COLO668 (cell line): Measurements from ENCODE around the gene SSBP4.
A peak's percentile ranks its signal among the peaks of the same experiment; 100 is the strongest.

Experiments used
- DNase-seq: peaks from one replicate; lab custom pipeline; 2025; ENCODE audit not compliant: unreplicated experiment; lab: John Stamatoyannopoulos, UW

Gene SSBP4

GRCh38 chr19:18431351-18432197, 12.4 kb downstream of the SSBP4 start:
- DNase-seq, result no peak

- no peak for DNase-seq
Measured at GRCh38 chr19:18432275-18433014, 13.2 kb downstream of the SSBP4 start.

GRCh38 chr19:18433015-18433691, 14.0 kb downstream of the SSBP4 start:
- DNase-seq, result no peak

- no peak for DNase-seq
Measured at GRCh38 chr19:18433735-18434398, 14.7 kb downstream of the SSBP4 start.

DNA sequence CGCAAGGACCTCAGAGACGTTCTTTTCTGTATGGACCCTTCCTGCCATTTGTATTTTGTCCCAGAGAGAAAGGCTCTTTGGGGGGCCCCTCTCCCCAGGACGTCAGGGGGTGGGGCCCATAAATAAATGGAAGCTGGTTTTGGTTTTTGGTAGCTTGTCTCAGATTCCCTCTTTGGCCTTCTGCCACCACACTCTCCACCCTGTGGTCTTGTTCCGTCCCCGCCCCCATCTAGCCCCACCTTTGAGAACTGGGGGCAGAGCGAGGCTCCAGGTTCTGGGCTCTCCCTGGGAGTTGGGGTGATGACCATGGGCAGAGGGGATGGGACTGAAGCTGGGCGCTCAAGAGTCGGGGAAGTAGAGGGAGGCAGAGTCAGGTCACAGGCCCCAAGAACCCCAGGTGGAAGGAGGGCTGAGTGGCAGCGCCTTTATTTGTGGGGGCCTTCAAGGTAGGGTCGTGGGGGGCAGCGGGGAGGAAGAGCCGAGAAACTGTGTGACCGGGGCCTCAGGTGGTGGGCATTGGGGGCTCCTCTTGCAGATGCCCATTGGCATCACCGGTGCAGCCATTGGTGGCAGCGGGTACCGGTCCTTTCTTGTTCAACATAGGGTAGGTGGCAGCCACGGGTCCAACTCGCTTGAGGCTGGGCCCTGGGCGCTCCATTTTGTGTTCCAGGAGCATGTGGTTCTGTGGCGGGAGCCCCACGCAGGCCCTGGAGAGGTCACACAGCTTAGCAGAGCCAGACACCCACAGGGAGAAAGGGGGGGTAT, 15.4 kb downstream of the SSBP4 start:
- DNase-seq, result no peak

DNA sequence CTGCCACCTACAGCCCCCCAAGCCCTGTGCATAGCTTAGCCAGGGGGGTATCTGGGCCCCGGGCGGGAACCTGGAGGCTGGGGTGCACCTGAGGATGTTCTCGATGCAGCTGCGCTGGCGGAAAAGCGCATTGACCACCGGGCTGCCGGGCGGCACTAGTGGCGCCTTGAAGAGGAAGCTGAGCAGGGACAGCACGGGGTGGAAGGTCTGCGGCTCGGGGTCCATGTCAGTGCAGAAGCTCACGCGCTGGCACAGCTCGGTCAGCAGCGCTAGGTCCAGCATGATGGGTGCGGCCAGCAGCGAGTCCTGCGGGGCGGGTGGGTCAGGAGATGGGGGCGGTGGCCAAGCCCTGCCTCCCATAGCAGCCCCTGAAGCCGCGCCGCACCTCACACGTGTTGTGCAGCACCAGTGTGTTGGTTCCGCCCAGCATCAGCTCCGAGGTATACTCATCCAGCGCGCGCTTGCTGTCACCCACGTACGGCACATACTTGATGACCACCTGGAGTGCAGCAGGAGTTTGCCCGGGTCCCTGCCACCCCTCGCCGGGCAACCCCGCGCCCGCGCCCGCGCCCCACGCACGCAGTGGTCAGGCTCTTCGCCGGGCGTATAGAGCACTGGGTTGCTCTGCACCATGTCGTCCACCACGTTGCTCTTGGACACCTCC, 16.1 kb downstream of the SSBP4 start:
- DNase-seq, result no peak

- no peak for DNase-seq
Measured at GRCh38 chr19:18435842-18436670, 16.9 kb downstream of the SSBP4 start.

- DNase-seq, result peak; percentile 28
Measured at GRCh38 chr19:18436671-18437490, 17.7 kb downstream of the SSBP4 start.

DNA sequence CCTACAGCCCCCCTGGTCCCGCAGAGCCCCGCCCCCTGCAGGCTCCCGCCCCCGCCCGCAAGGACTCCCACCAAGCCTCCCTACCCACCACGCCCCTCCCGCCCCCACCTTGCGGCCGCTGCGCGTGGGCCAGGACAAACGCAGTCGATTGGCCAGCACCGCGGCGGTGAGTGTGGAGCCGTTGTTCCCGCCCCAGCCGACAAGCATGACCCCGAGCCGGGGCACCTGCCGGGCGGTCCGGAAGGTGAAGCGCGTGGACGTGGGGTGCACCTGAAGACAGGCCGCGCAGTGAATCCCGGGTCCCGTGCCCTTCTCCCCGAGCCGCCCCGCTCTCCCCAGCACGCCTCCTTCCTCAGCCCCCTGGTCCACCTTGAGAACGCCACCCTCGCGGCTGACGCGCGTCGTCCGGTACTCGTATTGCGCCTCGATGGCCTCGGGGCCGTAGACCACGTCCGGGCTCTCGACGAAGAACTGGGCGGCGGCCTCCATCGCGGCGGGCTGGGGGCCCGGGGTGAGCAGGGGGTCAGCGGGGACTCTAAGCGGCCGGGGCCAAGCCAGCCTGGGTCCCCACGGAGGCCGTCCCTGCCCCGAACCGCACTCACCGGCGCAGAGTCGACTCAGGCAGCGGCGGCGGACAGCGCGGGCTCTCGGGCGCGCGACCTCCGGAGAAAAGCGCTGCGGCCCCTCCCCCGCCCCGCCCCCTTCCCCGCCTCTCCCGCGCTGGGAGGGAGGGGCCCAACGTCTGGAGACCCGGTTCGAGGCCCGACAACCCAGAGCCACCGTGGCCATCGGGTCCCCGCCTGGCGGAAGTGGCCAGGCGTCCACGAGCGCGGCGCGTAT, 18.5 kb downstream of the SSBP4 start, which contains the start of gene ISYNA1:
TSS of gene ISYNA1 (minus strand) at position 643 of the 840 bp plus-strand sequence. CDS start at position 489, 154 bp downstream.
- DNase-seq, result peak; percentile 56

DNA sequence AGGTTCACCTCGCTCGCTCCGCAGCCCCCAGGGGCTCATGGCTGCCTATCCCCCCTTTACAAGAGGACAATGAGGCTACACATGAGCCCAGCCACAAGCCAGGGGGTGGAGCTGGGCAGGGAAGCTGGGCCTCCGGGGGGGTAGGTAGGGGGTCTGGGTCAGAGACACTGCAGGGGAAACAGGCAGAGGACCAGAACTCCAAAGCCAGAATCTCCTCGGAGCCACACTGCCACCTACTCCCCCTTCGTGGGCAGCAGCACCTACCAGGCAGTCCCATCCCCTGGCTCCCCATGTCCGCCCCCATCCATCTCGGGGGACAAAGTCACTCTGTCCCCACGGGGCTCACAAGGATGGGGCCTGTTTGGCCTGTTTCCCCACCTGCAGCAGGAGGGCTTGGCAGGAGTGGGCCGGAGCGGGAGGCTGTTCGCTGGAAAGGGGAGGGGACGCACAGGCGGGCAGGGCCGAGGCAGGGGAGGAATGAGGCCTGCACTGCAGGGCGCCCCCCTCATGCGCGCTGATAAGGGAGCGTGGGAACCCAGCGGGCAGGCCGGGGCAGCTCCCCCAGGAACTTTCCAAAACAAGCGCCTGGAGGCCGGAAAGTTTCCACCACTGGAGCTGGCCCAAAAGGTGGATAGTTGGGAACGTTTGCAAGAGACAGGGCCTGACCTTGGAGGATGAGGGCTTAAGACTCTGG, 19.3 kb downstream of the SSBP4 start:
- no peak for DNase-seq

DNA sequence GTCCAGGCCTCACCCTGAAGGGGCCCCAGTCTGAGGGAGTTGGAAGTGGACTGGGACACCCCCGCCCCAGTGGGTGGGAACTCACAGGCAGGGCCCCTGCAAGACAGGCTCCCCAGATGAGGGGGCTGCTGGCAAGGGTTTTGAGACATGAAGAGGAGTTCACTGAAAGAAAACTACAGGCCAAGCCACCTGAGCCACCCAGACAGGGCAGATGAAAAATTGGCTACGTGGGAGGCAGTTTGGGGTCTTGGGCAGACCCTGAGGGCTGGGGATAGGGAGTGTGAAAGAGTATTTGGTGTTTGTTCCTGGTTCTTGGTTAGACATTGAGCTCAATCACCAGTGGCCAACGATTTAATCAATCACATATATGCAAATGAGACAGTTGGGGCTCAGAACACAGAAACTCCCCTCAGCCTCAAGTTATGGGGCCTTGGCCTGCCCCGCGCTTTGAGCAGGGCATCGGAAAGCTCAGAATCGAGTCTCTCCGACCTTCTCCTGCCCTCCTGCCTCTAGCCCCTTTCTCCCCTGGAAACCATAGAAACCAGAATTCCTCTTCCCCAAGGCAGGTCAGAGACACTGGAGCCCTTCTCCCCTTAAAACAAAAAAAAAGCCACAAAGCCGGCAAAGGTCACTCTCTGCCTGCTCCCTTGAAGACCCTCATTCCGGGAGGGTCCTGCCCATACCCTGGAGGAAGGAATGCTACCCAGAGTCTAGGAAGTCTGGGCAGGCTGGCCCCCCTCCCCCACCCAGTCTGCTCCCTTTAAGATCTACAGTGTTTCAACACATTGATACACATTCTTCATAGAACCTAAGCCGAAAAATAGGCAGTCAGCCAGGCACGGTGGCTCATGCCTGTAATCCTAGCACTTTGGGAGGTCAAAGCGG, 20.1 kb downstream of the SSBP4 start:
- DNase-seq, result no peak

- DNase-seq, result no peak
Measured at GRCh38 chr19:18439910-18440237, 20.7 kb downstream of the SSBP4 start.

- DNase-seq, result peak; percentile 59
Measured at GRCh38 chr19:18440415-18440877, 21.2 kb downstream of the SSBP4 start.

DNA sequence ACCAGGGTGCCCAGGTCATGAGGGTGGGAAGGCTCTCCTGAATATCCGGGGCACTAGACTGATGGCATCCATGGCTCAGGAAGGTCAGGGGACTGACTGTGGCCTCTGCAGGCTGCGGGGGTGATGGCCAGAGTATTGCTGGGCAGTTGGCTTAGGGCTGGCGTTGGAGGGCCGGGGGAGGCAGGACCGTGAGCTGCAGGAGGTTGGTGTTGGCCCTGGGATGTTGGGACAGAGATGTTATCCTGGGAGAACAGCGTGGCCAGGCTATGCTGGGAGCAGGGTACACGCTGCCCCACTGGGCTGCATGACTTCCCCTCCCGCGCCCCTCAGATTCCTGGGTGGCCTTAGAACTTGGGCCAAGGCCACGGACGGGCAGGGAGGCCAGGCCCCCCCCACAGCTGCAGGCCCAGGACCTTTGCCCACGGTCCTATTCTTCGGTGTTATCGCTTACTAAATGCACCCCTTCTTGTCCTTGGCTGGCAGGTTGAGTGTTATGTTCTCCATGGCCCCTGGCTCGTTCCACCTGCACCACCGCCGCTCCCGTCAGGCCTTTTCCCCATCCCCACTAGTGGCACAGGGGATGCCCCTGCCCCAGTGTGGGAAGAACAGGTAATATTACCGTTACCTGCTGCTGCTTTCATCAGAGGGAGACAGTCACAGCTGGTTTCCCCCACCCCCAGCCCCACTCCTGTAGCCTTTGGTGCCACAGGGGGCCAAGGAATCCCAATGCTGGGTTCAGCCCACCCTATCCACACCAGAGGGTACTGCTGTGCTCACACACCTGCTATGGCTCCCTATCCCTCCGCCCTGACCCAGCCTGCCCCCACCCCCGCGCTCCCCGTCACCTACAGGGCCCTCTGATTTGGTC, 22.0 kb downstream of the SSBP4 start:
- no peak for DNase-seq
